PC-3 (cell line): ENCODE results near the gene ZBTB11.

ENCODE experiments used
- EZH2phosphoT487 ChIP-seq: fragments of 300-600 bp; sonication (generic); IDR thresholded peaks from 2 replicates; pipeline ENCODE4 v1.6.1; 2018; ENCODE audit warnings: mild to moderate bottlenecking, antibody characterized with exemption, low read length, borderline replicate concordance
- TF ChIP-seq, protein P1 (sequence below): fragments of 300-600 bp; sonication (generic); conservative IDR thresholded peaks from 2 replicates; pipeline ENCODE4 v1.5.1; 2017; ENCODE audit warnings: antibody characterized with exemption, low read depth, mild to moderate bottlenecking, low read length

DNA sequence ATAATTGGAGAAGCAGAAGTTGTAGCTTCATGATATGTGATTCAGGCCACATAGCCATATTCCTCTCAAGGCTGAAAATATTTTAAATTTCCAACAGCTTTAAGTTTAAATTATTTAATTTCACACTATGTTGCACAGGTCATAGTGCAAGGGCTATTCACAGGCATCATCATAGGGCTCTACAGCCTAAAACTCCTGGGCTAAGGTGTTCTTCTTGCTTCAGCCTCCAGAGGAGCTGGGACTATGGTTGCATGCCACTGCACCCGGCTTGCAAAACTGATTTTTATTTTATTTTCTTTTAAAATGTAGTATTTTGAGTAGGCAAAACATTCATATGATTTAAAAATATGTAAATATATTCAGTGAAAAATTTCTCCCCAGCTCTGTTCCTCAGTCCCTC, 41.5 kb upstream of the ZBTB11 start:
- TF ChIP-seq, protein P1, sequence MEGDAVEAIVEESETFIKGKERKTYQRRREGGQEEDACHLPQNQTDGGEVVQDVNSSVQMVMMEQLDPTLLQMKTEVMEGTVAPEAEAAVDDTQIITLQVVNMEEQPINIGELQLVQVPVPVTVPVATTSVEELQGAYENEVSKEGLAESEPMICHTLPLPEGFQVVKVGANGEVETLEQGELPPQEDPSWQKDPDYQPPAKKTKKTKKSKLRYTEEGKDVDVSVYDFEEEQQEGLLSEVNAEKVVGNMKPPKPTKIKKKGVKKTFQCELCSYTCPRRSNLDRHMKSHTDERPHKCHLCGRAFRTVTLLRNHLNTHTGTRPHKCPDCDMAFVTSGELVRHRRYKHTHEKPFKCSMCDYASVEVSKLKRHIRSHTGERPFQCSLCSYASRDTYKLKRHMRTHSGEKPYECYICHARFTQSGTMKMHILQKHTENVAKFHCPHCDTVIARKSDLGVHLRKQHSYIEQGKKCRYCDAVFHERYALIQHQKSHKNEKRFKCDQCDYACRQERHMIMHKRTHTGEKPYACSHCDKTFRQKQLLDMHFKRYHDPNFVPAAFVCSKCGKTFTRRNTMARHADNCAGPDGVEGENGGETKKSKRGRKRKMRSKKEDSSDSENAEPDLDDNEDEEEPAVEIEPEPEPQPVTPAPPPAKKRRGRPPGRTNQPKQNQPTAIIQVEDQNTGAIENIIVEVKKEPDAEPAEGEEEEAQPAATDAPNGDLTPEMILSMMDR, result no peak
- no peak for TF ChIP-seq EZH2phosphoT487
